GM12873 (cell line): Measurements from ENCODE around the gene ATAD1.

Experiments used
- TF ChIP-seq, protein P1 (sequence below): IDR thresholded peaks from 2 replicates; pipeline ENCODE4 v1.5.1; 2012; ENCODE audit warnings: low read depth, mild to moderate bottlenecking, moderate library complexity, low read length, control low read depth; ENCODE audit not compliant: insufficient read depth; ENCODE audit errors: missing control alignments

ATAD1 gene

DNA sequence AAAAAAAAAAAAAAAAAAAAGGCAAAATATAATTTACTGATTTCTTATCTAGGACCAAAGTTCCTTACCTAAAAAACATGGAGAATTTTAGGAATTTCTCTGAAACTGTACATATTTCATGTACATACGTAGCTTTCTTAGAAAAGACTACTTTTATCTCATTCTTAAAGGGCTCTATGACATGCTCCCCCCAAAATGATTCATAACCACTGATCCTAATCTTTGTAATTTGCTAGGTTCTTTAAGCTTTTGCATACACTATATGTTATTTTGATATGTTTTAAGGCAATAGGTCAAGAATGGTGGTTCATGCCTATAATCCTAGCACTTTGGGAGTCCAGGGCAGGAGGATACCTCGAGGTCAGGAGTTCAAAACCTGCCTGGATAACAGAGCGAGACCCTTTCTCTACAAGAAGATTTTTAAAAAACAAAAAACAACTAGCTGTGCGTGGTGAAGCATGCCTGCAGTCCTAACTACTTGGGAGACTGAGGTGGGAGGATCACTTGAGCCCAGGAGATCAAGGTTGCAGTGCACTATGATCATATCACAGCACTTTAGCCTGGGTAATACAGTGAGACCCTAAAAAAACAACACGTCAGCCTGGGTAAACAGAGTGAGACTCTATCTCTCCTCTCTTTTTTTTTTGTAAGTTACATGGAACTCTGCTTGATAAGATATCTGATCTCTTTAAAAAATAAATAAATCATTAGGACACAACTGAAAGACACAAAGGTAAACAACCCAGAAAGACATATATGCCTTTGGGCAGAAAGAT, 54.8 kb downstream of the ATAD1 start:
- TF ChIP-seq, protein P1, sequence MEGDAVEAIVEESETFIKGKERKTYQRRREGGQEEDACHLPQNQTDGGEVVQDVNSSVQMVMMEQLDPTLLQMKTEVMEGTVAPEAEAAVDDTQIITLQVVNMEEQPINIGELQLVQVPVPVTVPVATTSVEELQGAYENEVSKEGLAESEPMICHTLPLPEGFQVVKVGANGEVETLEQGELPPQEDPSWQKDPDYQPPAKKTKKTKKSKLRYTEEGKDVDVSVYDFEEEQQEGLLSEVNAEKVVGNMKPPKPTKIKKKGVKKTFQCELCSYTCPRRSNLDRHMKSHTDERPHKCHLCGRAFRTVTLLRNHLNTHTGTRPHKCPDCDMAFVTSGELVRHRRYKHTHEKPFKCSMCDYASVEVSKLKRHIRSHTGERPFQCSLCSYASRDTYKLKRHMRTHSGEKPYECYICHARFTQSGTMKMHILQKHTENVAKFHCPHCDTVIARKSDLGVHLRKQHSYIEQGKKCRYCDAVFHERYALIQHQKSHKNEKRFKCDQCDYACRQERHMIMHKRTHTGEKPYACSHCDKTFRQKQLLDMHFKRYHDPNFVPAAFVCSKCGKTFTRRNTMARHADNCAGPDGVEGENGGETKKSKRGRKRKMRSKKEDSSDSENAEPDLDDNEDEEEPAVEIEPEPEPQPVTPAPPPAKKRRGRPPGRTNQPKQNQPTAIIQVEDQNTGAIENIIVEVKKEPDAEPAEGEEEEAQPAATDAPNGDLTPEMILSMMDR, result no peak

DNA sequence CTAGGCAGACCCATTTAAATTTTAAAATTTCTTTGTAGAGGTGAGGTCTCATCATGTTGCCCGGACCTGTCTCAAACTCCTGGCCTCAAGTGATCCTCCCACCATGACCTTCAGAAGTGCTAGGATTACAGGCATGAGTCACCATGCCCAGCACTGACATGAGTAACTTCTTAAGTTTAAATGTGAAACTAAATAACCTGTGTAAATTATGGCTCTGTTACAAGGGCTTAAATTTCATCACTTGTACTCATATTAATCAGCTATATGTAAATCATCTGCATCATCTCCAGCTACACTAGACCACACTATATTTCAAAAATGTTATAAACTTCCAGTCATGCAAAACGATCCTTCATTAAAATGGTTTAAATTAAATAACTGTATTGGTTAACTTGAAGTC, 56.1 kb downstream of the ATAD1 start:
- TF ChIP-seq, protein P1, result no peak

DNA sequence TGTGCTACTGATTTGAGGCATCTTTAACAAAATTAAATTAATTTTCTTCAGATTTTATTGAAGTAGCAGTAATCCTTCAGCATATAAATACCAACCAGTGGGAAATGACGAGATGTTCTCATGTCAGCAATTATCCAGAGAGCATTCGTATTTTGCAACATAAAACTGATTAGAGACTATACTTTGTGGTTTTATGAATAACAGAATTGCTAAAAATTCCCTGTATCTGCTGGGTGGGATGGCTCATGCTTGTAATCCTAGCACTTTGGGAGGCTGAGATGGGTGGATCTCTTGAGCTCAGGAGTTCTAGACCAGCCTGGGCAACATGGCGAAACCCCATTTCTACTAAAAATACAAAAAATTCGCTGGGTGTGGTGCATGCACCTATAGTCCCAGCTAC, 56.9 kb downstream of the ATAD1 start:
- TF ChIP-seq, protein P1, result no peak

DNA sequence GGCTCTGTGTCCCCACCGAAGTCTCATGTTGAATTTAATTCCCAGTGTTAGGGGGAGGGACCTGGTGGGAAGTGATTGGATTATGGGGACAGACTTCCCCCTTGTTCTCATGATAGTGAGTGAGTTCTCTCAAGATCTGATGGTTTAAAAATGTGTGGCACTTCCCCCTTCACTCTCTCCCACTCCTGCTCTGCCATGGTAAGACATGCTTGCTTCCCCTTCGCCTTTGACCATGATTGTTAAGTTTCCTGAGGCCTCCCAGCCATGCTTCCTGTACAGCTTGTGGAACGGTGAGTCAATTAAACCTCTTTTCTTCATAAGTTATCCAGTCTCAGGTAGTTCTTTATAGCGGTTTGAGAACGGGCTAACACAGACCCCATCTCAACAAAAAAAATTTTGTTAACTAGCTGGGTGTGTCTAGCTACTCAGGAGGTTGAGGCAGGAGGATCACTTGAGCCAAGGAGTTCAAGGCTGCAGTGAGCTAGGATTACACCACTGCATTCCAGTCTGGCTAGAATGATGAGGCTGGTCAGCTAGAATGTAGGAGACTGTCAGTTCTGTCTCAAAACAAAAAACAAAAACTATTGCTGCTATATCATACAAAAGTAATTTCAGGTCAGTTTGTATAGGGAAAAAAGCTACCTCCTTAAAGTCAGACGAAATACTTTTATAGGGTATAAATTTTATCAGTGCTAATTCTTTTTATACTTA, 57.7 kb downstream of the ATAD1 start:
- TF ChIP-seq, protein P1, result no peak

DNA sequence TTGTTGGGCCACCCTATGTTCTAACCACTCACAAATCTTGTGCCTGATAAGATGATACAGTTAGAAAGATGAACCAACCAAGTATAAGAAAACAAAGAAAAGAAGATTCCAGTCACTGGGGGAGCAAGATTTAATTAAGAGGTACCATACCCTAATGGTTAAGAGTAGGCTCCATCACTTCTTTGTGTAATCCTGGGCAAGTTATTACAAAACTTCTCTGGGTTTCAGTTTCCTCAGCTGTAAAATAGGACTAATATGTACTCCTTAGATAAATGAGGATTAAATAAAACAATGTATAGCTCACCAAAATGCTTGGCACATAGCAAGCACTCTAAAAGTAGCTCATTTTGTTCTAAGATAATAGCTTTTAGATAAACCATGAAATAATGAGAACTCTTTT, 58.5 kb downstream of the ATAD1 start:
- TF ChIP-seq, protein P1, result no peak

DNA sequence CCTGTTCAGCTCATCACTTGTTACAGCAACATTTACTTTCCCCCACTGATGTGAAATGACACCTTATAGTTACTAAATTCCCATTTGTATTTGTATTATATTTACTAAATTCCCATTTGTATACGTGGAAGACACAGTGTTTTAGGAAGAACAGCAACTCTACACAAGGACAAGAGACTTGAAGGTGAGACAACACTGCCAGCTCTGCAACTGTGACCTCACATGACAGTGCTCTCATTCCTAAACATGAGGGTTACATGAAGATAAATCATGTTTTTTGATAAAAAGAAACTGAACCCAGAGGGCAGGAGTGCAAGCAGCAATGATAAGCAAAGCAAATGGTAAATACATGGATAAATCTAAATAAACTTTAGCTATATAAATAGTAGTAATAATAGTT, 60.3 kb downstream of the ATAD1 start:
- TF ChIP-seq, protein P1, result no peak

DNA sequence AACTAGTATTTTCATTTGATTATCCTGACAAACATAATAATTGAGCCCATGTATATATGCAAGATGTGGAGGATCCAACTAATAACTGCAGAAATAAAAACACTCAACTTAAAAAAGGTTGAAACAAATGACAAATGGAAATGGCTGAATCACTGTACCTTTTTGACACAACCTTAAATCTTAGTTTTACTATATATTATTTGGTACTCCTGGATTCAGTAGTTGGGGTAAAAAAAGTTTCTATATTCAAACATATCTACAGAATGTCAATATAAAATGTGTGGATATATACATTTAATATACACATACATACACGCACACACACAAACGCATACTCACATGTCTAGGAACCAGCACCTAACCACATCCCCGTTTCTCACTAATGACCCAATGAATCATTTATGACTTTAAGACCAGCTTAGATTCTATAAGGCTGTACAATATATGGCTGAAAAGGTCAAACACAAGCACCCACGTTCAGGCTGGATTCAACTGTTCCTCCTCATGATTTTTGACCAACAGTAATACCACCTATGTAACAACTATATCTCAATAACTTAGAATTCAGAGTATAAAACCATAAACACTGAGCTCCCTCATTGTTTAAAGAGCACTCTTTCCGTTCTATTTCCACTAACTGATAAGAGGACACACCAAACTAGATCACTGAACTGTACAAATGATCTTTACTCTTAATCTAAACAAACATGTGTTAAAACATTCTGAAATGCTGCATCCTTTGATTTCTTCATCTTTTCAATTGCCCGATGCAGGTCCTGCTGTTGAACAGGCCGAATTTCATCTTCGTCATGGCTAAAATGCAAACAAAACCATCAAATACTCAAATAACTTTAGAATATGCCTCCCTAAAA, 63.8 kb downstream of the ATAD1 start:
- TF ChIP-seq, protein P1, result no peak
